T-helper 17 cell (primary cell): ENCODE results near the gene FAM180A. TPM values are rescaled to one million over a fixed set of nuclear protein-coding genes. Genes with fewer than 3 reads are reported as not detected.
A peak's percentile ranks its signal among the peaks of the same experiment; 100 is the strongest.

ENCODE experiments used
- ATAC-seq: fragments of 150-1000 bp; cut with Tn5 transposase; 2 replicates; pipeline ENCODE4 v1.10.0; 2021; ENCODE audit warnings: mild to moderate bottlenecking, moderate library complexity
- DNase-seq, 3 donors: peaks; one replicate each; pipeline versions ENCODE4 v3.0.0 to v3.0.0-alpha.2; 2020 to 2021
- H3K9me3 ChIP-seq: one replicate; pipeline ENCODE4 v1.7.0; 2013; ENCODE audit warnings: low read length, mild to moderate bottlenecking; ENCODE audit not compliant: control insufficient read depth, poor library complexity, severe bottlenecking
- H3K27ac Mint-ChIP-seq: one replicate; pipeline ENCODE4 v1.8.0; 2022; ENCODE audit warnings: mild to moderate bottlenecking, moderate library complexity, mixed read lengths
- H3K27me3 Mint-ChIP-seq: one replicate; pipeline ENCODE4 v1.8.0; 2022; ENCODE audit warnings: mixed read lengths
- H3K36me3 Mint-ChIP-seq: one replicate; pipeline ENCODE4 v1.8.0; 2022; ENCODE audit warnings: low read depth, mixed read lengths
- H3K4me1 Mint-ChIP-seq: one replicate; pipeline ENCODE4 v1.8.0; 2022; ENCODE audit warnings: mild to moderate bottlenecking, mixed read lengths
- H3K4me3 Mint-ChIP-seq: one replicate; pipeline ENCODE4 v1.8.0; 2022; ENCODE audit warnings: mild to moderate bottlenecking, moderate library complexity, mixed read lengths
- total RNA-seq, 4 donors: library from RNA in 2 of 4; stranded (reverse) in 2 of 4; gene quantifications; one replicate each; pipeline ENCODE4 v1.2.3 and lab custom pipeline; 2022 to 2026

FAM180A gene
- total RNA-seq (not detected), total RNA-seq (lab: John Stamatoyannopoulos, UW) (0 reads per million in 2 donors)

DNA sequence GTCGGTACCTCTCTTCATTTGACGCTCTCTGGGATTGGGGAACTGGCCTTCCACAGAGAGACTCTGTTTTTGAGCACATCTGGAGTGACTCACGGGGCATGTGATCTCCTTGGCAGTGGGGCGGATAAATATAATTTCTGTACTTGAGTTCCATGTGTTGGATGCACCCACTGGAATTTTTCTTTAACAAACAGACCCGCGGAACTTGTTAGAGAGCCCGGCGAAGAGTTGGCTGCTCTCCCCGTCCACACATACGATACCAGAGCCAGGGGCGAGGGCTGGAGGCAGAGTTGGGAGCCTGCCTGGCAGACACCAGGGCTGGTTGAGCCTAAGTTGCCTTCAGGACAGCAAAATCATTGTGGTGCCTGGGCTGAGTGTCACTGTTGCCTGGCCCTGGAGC is at the start of gene FAM180A:
Gene FAM180A, minus strand, starts transcription at position 44 of the 400 bp plus-strand sequence. CDS start 233 bp downstream, outside the sequence.
- no peak for ATAC-seq
- H3K27me3 Mint-ChIP-seq, result peaks cover 37% of the 10 kb centered on the region

DNA sequence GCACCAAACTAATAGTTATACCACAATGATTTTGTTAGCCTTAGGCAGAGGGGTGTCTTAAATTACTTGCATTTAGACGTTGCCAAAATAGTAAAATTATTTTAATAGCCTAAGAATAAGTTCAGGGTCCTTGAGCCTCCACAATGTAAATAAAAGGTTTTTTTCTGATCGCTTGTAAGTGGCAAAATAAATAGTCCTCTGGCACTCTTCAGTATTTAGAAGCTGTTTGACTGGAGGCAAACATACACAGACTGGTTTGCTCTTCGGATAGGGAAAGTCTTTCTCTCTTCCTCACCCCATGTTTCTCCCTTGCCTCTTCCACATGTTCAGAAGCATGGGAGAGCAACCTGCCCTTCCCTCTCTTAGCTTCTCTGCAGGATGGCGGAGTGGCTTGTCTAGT is 49.5 kb upstream of the FAM180A start:
- H3K27ac Mint-ChIP-seq, result peak overlapping the region; percentile 79
- no peaks in the 10 kb centered on the region for H3K36me3 Mint-ChIP-seq
- peaks cover 9% of the 10 kb centered on the region for H3K27me3 Mint-ChIP-seq
- no peak overlapping the region for H3K4me3 Mint-ChIP-seq
- H3K4me1 Mint-ChIP-seq, result peaks cover 37% of the 10 kb centered on the region
- H3K9me3 ChIP-seq, result no peaks in the 10 kb centered on the region
- ATAC-seq (no peak), DNase-seq (no peak)

More for the DNA sequence above, at the start of gene FAM180A:
- no peaks in the 10 kb centered on the region for H3K9me3 ChIP-seq
- no peak for DNase-seq
- Mint-ChIP-seq H3K4me3 (no peak within 1 kb of the TSS), H3K36me3 (no peaks in the 10 kb centered on the region), H3K27ac (no peak within 1 kb of the TSS), H3K4me1 (no peaks in the 10 kb centered on the region)

DNA sequence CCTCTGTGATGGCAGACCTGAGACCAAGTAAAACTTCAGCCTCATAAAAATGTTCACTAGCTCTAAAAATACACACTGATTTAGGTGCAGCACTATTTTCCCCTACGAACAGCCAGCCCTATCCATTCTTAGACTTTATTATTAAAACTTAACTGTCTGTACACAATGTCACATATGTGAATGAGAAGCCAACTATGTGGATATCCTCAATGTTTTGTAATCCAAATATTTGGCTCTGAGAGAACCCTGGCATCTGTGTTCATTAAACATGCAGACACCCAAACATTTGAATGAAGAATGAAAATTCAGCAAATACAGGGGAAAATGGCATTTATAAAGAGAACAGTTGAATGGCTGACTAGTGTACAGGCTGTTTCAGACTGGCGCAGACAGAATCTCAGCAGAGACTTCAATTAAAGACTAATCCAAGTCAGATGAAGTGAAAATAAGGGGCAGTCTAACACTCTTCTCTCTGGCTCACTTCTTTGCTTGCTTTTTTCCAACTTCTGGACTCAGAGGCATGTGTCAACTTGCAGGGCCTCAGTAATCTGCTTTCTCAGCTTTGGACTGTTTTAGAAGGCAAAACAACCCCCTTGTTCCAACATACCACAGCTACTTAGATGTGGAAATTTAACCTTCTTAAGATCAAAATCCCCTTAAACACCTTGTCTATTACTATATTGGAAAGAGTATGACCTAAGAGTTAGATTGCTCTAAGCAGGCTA is 47.4 kb upstream of the FAM180A start:
- peak overlapping the region; percentile 79 for H3K27ac Mint-ChIP-seq
- H3K4me1 Mint-ChIP-seq, result peaks cover 23% of the 10 kb centered on the region
- no peaks in the 10 kb centered on the region for H3K9me3 ChIP-seq
- H3K4me3 Mint-ChIP-seq, result no peak overlapping the region
- DNase-seq, result no peak
- no peak for ATAC-seq
- no peaks in the 10 kb centered on the region for H3K36me3 Mint-ChIP-seq
- H3K27me3 Mint-ChIP-seq, result peaks cover 25% of the 10 kb centered on the region

DNA sequence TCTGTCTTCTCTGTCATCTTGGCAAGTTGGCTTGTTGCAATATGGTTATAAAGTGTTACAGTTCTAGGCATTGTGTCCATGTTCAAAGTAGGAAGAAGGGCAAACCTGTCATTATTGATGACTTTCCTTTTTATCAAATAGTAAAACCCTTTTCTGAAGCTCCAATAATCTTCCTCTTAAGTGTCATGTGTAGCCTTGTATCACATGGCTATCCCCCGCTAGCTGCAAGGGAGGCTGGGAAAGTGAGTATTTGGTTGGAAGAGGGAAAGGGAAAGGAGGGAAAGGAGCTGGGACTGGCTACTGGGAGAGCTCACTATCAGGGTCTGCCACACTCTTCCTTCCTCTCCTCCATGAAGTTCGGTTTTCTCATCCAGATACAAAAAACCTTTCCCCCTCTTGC is 45.2 kb upstream of the FAM180A start:
- H3K27me3 Mint-ChIP-seq, result peaks cover 19% of the 10 kb centered on the region
- no peaks in the 10 kb centered on the region for H3K36me3 Mint-ChIP-seq
- H3K27ac Mint-ChIP-seq, result no peak overlapping the region
- H3K9me3 ChIP-seq, result no peaks in the 10 kb centered on the region
- H3K4me3 Mint-ChIP-seq, result no peak overlapping the region
- DNase-seq (no peak), ATAC-seq (no peak)
- H3K4me1 Mint-ChIP-seq, result peaks cover 19% of the 10 kb centered on the region

DNA sequence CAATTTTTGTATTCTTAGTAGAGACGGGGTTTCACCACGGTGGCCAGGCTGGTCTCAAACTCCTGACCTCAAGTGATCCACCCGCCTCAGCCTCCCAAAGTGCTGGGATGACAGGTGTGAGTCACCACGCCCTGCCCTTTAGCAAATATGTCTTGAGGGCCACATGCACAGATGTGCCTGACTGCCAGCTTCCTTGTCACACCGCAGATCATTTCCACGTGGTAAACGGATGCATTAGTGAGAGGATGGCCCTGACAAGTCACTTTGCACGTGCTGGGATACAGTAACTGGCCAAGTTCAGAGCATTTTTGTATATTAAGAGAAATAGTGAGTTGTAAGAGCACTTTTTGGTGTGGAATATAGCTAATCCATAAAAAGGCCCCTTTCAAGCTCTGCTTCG is 44.3 kb upstream of the FAM180A start:
- Mint-ChIP-seq H3K36me3 (no peaks in the 10 kb centered on the region), H3K4me1 (peaks cover 19% of the 10 kb centered on the region), H3K27me3 (peaks cover 19% of the 10 kb centered on the region), H3K4me3 (no peak overlapping the region), H3K27ac (no peak overlapping the region)
- DNase-seq, result no peak
- H3K9me3 ChIP-seq, result no peaks in the 10 kb centered on the region
- no peak for ATAC-seq

DNA sequence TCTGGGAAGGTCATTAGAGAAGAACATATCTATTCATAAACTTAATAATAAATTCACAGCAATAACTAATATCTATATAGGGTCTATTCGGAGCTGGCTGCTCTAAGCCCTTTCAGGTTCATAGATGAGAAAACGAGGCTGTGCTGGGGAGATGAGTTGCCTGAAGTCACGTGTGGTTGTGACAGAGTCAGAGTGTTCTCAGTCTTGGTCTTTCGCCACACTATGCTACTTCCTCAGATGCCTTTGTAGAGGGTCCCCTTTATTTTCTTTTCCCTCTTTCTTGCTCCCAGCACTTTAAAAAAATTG is 43.7 kb upstream of the FAM180A start:
- no peak overlapping the region for H3K27ac Mint-ChIP-seq
- H3K36me3 Mint-ChIP-seq, result no peaks in the 10 kb centered on the region
- DNase-seq (no peak), ATAC-seq (no peak)
- no peak overlapping the region for H3K4me3 Mint-ChIP-seq
- peaks cover 19% of the 10 kb centered on the region for H3K27me3 Mint-ChIP-seq
- H3K9me3 ChIP-seq, result no peaks in the 10 kb centered on the region
- peaks cover 15% of the 10 kb centered on the region for H3K4me1 Mint-ChIP-seq

DNA sequence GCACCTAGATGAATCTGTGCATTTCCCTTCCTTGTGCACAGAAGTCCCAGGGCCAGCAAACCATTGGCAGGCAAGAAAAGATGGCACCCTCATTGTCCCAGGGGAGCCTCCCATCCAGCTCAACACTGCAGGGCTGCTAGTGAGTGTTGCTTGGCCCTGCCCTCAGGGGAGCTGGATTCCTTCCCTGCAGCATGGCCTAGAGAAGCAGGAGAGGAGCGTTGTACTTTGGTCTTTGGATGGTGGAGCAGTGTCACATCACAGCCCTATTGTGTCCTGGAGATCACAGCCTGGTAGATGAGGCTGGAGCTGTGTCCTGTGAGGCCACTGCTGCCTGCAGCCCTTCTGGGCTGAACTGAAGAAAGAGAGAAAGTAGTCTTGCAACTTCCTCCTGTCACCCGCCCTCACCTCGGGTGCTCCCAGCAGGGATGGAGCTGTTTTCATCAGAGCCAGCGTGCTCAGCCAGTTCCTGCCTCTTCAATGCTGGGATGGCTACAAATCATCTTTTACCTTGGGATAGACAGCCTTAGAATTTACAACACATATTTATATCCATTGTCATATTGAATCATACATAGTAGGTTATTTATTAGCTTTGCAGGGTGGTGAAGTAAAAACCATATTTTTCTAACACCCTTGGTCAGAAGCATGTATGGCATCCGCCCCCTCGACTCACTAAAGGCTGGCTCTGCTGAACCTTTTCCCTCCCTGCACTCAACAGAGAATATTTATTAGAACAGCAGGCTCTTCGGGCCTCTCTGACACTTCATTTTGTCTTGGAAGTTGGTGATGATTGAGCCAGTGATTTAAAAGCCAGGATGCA is 43.1 kb upstream of the FAM180A start:
- H3K27me3 Mint-ChIP-seq, result peaks cover 19% of the 10 kb centered on the region
- H3K36me3 Mint-ChIP-seq, result no peaks in the 10 kb centered on the region
- DNase-seq (no peak), ATAC-seq (no peak)
- no peak overlapping the region for H3K27ac Mint-ChIP-seq
- H3K4me3 Mint-ChIP-seq, result no peak overlapping the region
- H3K9me3 ChIP-seq, result no peaks in the 10 kb centered on the region
- peaks cover 10% of the 10 kb centered on the region for H3K4me1 Mint-ChIP-seq

DNA sequence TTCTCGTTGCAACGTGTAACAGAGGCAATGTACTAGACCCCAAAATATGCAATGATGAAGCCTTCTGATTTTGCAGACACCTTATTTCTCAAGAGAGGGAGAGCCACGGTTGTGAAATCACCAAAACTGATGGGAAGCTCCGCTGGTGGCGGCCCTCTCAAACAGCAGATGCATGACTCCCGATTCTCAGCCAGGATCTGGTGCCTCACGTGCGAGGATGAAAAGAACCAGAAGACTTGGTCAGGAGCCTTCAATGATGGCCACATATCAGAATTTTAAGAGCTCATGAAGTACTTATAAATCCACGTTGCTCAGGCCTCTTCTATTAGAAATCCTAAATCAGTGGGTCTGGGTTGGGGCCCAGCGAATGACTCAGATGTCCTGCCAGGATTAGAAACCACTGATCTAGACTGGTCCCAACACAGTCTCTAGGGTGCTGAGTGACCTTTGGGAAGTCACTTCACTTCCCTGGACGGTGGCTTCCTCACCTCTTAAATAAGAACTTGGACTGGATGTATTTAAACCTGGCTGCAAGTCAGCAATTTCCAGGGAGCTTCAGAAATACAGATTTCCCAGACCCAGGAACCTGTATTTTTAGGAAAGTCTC is 41.9 kb upstream of the FAM180A start:
- H3K4me3 Mint-ChIP-seq, result no peak overlapping the region
- no peak for DNase-seq
- no peak for ATAC-seq
- no peak overlapping the region for H3K27ac Mint-ChIP-seq
- H3K27me3 Mint-ChIP-seq, result peaks cover 19% of the 10 kb centered on the region
- no peaks in the 10 kb centered on the region for H3K9me3 ChIP-seq
- no peaks in the 10 kb centered on the region for H3K36me3 Mint-ChIP-seq
- H3K4me1 Mint-ChIP-seq, result peaks cover 3% of the 10 kb centered on the region

DNA sequence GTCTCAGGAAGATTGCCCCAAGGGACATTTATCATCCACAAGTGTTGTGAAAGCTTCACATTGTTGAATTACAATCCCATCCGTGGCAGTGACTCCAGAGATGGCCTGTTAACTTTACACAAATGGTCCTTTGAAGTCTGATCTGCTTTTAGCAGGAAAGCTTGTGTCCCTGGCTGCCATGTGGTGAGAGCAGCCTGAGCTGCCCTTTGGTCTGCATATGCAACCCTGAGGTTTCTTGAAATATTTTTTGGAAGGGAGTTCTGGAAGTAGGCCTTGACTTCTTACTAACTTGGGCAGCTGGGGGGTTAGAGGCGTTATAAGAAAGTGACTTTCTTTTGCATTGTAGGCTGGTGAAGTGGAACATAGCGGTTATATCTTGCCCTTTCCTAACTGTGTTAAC is 41.3 kb upstream of the FAM180A start:
- no peak overlapping the region for H3K4me3 Mint-ChIP-seq
- peaks cover 3% of the 10 kb centered on the region for H3K4me1 Mint-ChIP-seq
- DNase-seq, result no peak
- H3K27ac Mint-ChIP-seq, result no peak overlapping the region
- ATAC-seq, result no peak
- no peaks in the 10 kb centered on the region for H3K9me3 ChIP-seq
- H3K36me3 Mint-ChIP-seq, result no peaks in the 10 kb centered on the region
- peaks cover 19% of the 10 kb centered on the region for H3K27me3 Mint-ChIP-seq

DNA sequence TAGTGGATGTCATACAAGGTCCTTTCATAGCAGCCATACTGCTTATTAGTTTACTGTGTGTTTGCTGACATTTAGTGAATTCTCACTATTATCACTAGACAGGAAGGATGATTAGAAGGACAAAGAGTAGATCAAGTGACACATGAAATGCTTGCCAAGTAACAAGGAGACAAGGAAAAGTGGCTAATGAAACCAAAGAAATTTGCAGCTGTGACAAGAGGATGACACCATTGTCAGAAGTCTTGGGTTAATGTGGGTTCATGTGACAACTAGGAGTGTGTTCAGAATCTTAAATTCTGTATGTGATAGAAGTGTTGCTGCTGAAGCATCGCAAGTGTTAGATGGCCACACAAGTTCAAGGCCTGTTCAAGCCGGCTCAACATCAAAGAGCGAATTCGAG is 40.8 kb upstream of the FAM180A start:
- no peaks in the 10 kb centered on the region for H3K9me3 ChIP-seq
- H3K27me3 Mint-ChIP-seq, result peaks cover 21% of the 10 kb centered on the region
- no peaks in the 10 kb centered on the region for H3K36me3 Mint-ChIP-seq
- no peak overlapping the region for H3K27ac Mint-ChIP-seq
- ATAC-seq, result no peak
- no peak overlapping the region for H3K4me3 Mint-ChIP-seq
- peaks cover 3% of the 10 kb centered on the region for H3K4me1 Mint-ChIP-seq
- DNase-seq, result no peak

DNA sequence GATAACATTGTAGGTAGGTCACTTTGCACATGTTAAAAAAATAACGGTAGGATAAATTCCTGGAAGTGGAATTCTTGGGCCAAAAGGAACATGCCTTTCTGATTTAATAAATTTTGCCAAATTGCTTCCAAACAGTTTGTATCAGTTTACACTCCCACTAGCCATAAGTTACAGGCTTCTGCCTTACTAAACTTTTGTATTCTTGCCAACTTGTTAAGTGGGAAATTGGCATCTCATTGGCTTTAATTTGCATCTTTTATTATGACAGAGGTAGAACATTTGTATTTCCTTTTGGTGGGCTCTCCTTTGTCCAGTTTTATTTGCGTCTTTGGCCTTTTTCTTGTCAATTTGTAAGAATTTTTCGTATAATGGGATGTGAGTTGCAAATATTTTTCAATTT is 38.3 kb upstream of the FAM180A start:
- Mint-ChIP-seq H3K36me3 (no peaks in the 10 kb centered on the region), H3K4me3 (no peak overlapping the region), H3K27me3 (peaks cover 27% of the 10 kb centered on the region), H3K4me1 (peaks cover 7% of the 10 kb centered on the region), H3K27ac (no peak overlapping the region)
- no peaks in the 10 kb centered on the region for H3K9me3 ChIP-seq
- DNase-seq (no peak), ATAC-seq (no peak)

DNA sequence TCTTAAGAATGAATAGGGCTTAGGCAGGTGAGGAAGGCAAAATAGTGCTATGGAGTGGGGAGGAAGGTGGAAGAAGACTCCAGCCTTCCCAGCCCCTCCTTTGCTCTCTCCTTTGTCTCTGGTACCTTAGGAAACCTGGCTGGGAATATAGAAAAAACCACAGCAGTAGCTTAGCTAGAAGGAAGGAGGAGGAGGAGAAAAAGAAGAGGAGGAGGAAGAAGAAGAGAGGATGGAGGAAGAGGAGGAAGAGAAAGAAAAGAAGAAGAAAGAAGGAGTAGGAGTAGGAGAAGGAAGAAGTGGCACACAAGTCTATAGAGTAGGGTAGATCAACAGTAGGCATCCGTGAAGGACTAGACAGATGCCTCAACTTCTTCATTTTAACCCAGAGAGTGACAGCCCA is 36.5 kb upstream of the FAM180A start:
- ATAC-seq (no peak), DNase-seq (no peak)
- H3K9me3 ChIP-seq, result no peaks in the 10 kb centered on the region
- Mint-ChIP-seq H3K27ac (no peak overlapping the region), H3K27me3 (peaks cover 19% of the 10 kb centered on the region), H3K4me1 (peaks cover 7% of the 10 kb centered on the region), H3K36me3 (no peaks in the 10 kb centered on the region), H3K4me3 (no peak overlapping the region)

DNA sequence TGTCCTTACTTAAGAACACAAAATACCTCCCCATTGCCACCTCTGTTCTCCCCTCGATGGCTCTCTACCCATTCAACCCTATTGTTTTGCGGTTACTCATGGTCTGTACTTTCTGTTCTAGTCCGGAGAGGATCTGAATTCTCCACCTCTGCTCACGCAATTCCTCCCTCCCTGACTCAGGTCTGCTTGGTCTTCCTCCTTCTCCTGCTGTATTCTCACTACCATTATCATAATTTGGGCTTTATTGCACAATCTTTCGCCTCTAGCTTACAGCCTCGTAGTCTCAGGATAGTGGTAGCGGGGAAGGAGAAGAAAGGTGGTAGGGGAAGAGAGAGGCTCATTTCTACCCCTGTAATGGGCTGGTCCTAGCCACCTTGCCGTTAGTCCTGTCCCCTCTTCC is 35.4 kb upstream of the FAM180A start:
- H3K9me3 ChIP-seq, result no peaks in the 10 kb centered on the region
- Mint-ChIP-seq H3K4me1 (peaks cover 7% of the 10 kb centered on the region), H3K27me3 (peaks cover 19% of the 10 kb centered on the region), H3K27ac (no peak overlapping the region), H3K4me3 (no peak overlapping the region), H3K36me3 (no peaks in the 10 kb centered on the region)
- DNase-seq (no peak), ATAC-seq (no peak)
